HG03066 (cell line): Measurements from ENCODE around the gene PNLIPRP1.

Experiments used
- ATAC-seq: cut with Tn5 transposase; IDR thresholded peaks from one replicate; pipeline ENCODE4 v1.9.1; 2021; ENCODE audit warnings: low read depth; ENCODE audit not compliant: unreplicated experiment

The PNLIPRP1 gene

DNA sequence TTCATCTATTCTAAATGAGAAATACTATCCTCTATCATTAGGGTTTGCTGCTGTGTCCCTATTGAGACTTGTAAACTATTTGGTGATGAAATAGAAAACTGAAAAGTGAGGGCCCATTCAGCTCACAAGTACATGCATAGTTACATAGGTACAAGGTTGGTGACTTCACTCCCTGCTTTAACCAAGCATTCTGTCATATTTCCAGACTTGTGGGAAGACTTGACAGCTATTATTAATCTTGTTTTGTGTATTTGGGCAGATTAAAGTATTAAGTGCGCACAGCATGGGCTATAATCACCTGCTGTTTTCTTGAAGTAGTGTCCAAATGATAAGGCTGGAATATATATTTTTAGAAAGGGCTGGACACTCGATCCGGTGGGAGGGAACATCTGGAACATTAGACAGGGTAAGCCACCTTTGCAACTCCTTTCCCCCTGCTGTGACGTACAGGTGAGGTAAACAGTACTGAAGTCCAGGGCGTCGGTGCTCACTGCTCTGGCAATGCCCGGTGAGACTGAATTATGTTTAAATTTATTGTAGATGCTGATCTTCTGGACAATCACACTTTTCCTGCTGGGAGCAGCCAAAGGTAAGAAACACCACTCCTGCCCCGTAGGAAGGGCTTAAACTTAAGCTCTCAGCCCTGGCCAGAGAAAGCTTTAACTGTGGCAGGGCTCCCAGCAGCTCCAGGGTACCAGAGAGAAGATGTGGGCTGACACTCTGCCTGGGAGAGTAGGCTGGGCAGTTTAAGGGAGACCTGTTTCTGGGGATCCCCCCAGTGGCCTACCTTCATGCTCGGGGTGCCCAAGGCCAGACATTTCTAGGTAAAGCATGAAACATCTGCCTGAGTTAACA lies at the start of gene PNLIPRP1:
PNLIPRP1 (plus strand) TSS at position 370 of the 855 bp plus-strand sequence; CDS start at position 541, 171 bp downstream.
- ATAC-seq, result no peak

- no peak for ATAC-seq
These were observed 48.6 kb upstream of the PNLIPRP1 start for GRCh38 chr10:116542007-116542677.

GRCh38 chr10:116545122-116545521 lies 45.6 kb upstream of the PNLIPRP1 start:
- no peak for ATAC-seq

GRCh38 chr10:116545756-116546155 lies 45.0 kb upstream of the PNLIPRP1 start, which contains the start of gene PNLIP:
Gene PNLIP, plus strand, starts transcription at chr10:116545931. Its CDS starts 162 bp downstream, at chr10:116546093.
- no peak for ATAC-seq

- ATAC-seq, result no peak
These were observed 42.5 kb upstream of the PNLIPRP1 start for GRCh38 chr10:116548301-116548700.

- no peak for ATAC-seq
These were observed 37.3 kb upstream of the PNLIPRP1 start for GRCh38 chr10:116553378-116553980.

- ATAC-seq, result no peak
These were observed 36.1 kb upstream of the PNLIPRP1 start for GRCh38 chr10:116554628-116555027.

- ATAC-seq, result no peak
These were observed 34.9 kb upstream of the PNLIPRP1 start for GRCh38 chr10:116555880-116556279.

- ATAC-seq, result no peak
These were observed 33.4 kb upstream of the PNLIPRP1 start for GRCh38 chr10:116557305-116557880.

DNA sequence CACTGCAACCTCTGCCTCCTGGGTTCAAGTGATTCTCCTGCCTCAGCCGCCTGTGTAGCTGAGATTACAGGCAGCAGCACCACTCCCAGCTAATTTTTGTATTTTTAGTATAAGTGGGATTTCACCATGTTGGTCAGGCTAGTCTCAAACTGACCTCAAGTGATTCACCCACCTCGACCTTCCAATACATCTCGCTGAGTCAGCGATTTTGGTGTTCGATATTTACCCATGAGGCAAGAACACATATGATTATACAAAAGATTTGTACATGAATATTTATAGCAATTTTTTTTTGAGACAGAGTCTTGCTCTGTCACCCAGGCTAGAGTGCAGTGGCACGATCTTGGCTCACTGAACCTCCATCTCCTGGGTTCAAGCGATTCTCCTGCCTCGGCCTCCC lies 25.2 kb upstream of the PNLIPRP1 start:
- no peak for ATAC-seq

GRCh38 chr10:116566932-116567331 lies 23.8 kb upstream of the PNLIPRP1 start:
- ATAC-seq, result no peak

- no peak for ATAC-seq
These were observed 23.4 kb upstream of the PNLIPRP1 start for GRCh38 chr10:116567335-116567734.

DNA sequence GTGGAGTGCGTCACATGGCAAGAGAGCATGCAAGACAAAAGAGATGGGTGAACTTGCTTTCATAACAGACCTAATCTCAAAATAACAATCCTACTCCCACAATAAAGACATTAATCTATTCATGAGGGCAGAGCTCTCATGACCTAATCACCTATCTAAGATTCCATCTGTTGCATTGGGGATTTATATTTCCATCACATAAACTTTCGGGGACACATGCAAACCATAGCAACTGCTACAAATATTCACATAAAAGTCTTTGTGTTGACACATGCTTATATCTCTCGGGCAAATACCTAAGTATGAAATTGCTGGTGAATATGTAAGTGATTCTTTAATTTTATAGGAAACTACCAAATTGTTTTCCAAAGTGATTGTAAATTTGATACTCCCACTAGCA lies 16.0 kb upstream of the PNLIPRP1 start:
- ATAC-seq, result no peak

- no peak for ATAC-seq
These were observed 2.7 kb upstream of the PNLIPRP1 start for GRCh38 chr10:116587878-116588591.

DNA sequence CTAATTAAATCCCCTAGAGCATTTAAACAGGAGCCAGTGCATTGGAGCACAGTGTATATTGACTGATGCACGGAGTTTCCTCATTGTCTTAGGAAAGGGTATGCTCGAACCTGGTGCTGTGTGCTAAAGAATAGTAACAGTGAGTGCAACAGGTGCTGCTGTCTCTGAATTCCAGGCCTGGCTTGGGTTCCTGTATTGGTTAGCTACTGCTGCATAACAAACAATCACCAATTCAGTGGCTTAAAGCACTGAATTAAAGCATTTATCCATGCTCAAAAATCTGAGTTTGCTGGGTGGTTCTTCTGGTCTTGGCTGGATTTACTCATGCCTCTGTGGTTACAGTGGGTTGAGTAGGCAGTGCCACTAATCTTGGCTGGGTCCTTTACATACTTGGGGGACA lies 1.8 kb upstream of the PNLIPRP1 start:
- no peak for ATAC-seq

DNA sequence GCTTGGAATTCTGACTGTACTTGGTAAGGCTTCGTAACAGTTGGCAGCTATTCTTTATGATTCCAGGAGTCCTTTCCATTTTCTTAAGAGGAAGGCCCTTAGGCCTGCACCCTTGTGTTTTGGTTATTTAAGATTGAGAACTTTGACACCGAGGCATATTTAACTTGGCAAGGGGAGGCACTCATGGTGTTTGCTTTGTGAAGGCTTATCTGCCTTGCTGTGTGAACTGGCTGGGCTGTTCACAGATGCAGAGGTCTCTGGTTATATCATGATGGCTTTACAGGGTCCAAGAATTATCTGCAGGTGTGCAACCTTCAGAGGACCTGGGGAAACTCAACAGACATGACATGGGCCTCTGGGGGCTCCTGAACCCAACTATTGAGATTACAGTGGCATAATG lies 833 bp upstream of the PNLIPRP1 start:
- no peak for ATAC-seq

- no peak for ATAC-seq
These were observed 2.5 kb downstream of the PNLIPRP1 start for GRCh38 chr10:116593139-116593740.

DNA sequence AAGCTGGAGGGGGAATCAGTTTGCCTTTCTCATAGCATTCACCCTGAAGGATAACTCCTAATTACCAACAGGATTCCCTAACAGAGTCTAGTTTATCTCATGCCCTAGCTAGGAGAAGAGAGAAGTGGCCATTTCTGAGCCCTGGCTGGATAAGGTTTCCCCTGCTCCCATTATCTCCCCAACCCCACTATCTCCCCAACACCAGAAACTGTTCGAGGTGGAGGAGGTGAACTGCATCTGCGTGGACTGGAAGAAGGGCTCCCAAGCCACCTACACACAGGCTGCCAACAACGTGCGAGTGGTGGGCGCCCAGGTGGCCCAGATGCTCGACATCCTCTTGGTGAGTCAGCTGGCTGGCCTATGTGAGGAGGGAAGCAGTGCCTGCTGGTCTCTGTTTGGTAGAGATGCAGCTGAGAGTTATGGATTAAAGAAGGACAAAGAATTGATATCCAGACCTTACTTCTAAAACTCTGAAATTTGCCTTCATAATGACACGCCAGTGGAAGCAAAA lies 3.8 kb downstream of the PNLIPRP1 start:
- no peak for ATAC-seq

GRCh38 chr10:116596062-116596461 lies 5.3 kb downstream of the PNLIPRP1 start:
- no peak for ATAC-seq

GRCh38 chr10:116597543-116597942 lies 6.8 kb downstream of the PNLIPRP1 start:
- no peak for ATAC-seq
